DMS114 treated with DMSO at 0.1 percent for 48 hours (cell line): Measurements from ENCODE around the gene RNF38.
"Not testable (repeated sequence)": the region's sequence is repeated elsewhere in the genome, so short reads cannot be mapped to it uniquely, and the experiment has no call there.

Experiments used
- DNase-seq: peaks from one replicate; lab custom pipeline; 2025; ENCODE audit not compliant: unreplicated experiment; lab: John Stamatoyannopoulos, UW

The RNF38 gene

GRCh38 chr9:36336131-36336907 is 63.8 kb downstream of the RNF38 start:
- no peak for DNase-seq

GRCh38 chr9:36332006-36332405 is 68.1 kb downstream of the RNF38 start:
- no peak for DNase-seq

- peak; percentile 53 for DNase-seq
Observed at GRCh38 chr9:36328798-36329411, 71.2 kb downstream of the RNF38 start.

GRCh38 chr9:36325081-36325828 is 74.8 kb downstream of the RNF38 start:
- no peak for DNase-seq

GRCh38 chr9:36323926-36324325 is 76.1 kb downstream of the RNF38 start:
- no peak for DNase-seq

- no peak for DNase-seq
Observed at GRCh38 chr9:36322462-36322861, 77.6 kb downstream of the RNF38 start.

GRCh38 chr9:36321903-36322302 is 78.2 kb downstream of the RNF38 start:
- not testable (repeated sequence) for DNase-seq

GRCh38 chr9:36320466-36320865 is 79.6 kb downstream of the RNF38 start:
- DNase-seq, result no peak

GRCh38 chr9:36319806-36320205 is 80.3 kb downstream of the RNF38 start:
- DNase-seq, result no peak

GRCh38 chr9:36319183-36319582 is 80.9 kb downstream of the RNF38 start:
- DNase-seq, result no peak

GRCh38 chr9:36318212-36318802 is 81.8 kb downstream of the RNF38 start:
- no peak for DNase-seq

- no peak for DNase-seq
Observed at GRCh38 chr9:36317766-36318165, 82.3 kb downstream of the RNF38 start.

GRCh38 chr9:36316611-36317317 is 83.3 kb downstream of the RNF38 start:
- no peak for DNase-seq

GRCh38 chr9:36316049-36316448 is 84.0 kb downstream of the RNF38 start:
- no peak for DNase-seq

- DNase-seq, result no peak
Observed at GRCh38 chr9:36315283-36315682, 84.8 kb downstream of the RNF38 start.

- no peak for DNase-seq
Observed at GRCh38 chr9:36314740-36315139, 85.3 kb downstream of the RNF38 start.

- DNase-seq, result no peak
Observed at GRCh38 chr9:36306471-36307306, 93.4 kb downstream of the RNF38 start.

- not testable (repeated sequence) for DNase-seq
Observed at GRCh38 chr9:36304366-36304765, 95.7 kb downstream of the RNF38 start.

GRCh38 chr9:36301227-36301626 is 98.8 kb downstream of the RNF38 start:
- no peak for DNase-seq

- no peak for DNase-seq
Observed at GRCh38 chr9:36298566-36298965, 101.5 kb downstream of the RNF38 start.
